ENCODE results near the gene ATRAID.

The ATRAID gene

DNA sequence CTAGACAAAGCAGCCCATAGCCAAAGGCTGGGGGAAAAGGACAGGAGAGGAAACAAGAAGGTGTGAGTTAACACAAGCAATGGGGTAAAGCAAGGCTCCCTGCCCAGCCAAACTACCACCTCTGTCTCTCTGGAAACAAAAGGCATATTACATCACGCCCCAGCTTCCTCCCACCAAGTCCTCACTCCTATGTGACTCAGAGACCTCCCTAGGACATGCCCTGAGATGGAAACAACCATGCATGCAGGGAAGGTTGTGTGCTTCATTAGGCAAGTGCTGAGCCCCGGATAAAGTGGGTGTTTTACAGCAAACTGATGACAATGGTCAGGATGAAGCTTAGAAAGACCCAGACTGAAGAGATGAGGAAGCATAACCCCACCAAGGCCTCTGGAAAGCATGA lies 9.0 kb upstream of the ATRAID start:
- H3K4me1 ChIP-seq (ENCODE audit: low read length), result peaks cover 15% of the 10 kb centered on the region
- peaks cover 2% of the 10 kb centered on the region; the same call in 1 of the 2 replicates for H3F3A ChIP-seq (ENCODE audit: insufficient read depth, low read length)
- no peak overlapping the region for H3K4me2 ChIP-seq (ENCODE audit: low read depth, low read length)
- H3K9ac ChIP-seq (ENCODE audit: low read length), result no peak overlapping the region
- H3K9me2 ChIP-seq (replicated peaks; ENCODE audit: insufficient read depth, low read length), result no peaks in the 10 kb centered on the region
- H3K4me3 ChIP-seq (ENCODE audit: low read length), result no peak overlapping the region
- no peaks in the 10 kb centered on the region for H3K79me2 ChIP-seq (ENCODE audit: low read length)
- H3K36me3 ChIP-seq (replicated peaks; ENCODE audit: insufficient read depth, low read length), result no peaks in the 10 kb centered on the region; the same call in 1 of the 2 replicates
- no peaks in the 10 kb centered on the region for H3K27me3 ChIP-seq (replicated peaks; ENCODE audit: insufficient read depth, low read length)
- no peaks in the 10 kb centered on the region for H4K20me1 ChIP-seq (ENCODE audit: insufficient read depth, low read length)
- H3K27ac ChIP-seq (ENCODE audit: low read length), result no peak overlapping the region
- H2AFZ ChIP-seq (ENCODE audit: low read length), result no peak overlapping the region
- no peak for DNase-seq
- H3K9me3 ChIP-seq (replicated peaks; ENCODE audit: insufficient read depth, low read length), result no peaks in the 10 kb centered on the region
- TF ChIP-seq CTCF (IDR thresholded peaks at IDR 0.05; ENCODE audit: low read length) (no peak), EZH2 (optimal IDR thresholded peaks at IDR 0.05; ENCODE audit: low read depth, low read length) (no peak), EZH2phosphoT487 (IDR thresholded peaks at IDR 0.05; ENCODE audit: low read length) (no peak)

DNA sequence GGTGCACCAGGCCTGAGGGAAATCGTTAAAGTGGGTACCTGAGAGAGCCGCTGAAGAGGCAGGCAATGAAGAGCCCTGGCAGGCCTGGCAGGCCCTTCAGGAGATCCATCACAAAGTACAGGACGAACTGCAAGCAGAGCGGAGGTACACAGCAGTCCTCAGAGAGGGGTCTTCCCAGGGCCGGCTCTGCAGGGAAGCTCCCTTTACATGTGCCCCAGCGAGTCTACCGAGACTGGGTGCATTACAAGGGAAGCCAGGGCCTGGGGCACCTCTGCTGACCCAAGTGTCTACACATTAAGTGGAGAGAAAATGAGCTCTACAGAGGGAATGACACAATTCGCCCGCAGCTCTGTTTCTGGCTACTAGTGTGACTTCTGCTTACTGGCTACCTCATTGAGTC lies 8.1 kb upstream of the ATRAID start:
- no peak overlapping the region for H3K9ac ChIP-seq (ENCODE audit: low read length)
- no peaks in the 10 kb centered on the region for H3F3A ChIP-seq (ENCODE audit: insufficient read depth, low read length)
- H4K20me1 ChIP-seq (ENCODE audit: insufficient read depth, low read length), result no peaks in the 10 kb centered on the region
- 0 out of 2 replicates have a peak, but pooled peaks cover 3% of the 10 kb centered on the region for H3K79me2 ChIP-seq (ENCODE audit: low read length)
- DNase-seq, result no peak
- TF ChIP-seq EZH2phosphoT487 (IDR thresholded peaks at IDR 0.05; ENCODE audit: low read length), result no peak
- TF ChIP-seq EZH2 (optimal IDR thresholded peaks at IDR 0.05; ENCODE audit: low read depth, low read length), result no peak
- TF ChIP-seq CTCF (IDR thresholded peaks at IDR 0.05; ENCODE audit: low read length), result no peak
- no peak overlapping the region for H3K4me2 ChIP-seq (ENCODE audit: low read depth, low read length)
- H3K36me3 ChIP-seq (replicated peaks; ENCODE audit: insufficient read depth, low read length), result no peaks in the 10 kb centered on the region; the same call in 1 of the 2 replicates
- H3K27ac ChIP-seq (ENCODE audit: low read length), result no peak overlapping the region
- H3K9me2 ChIP-seq (replicated peaks; ENCODE audit: insufficient read depth, low read length), result no peaks in the 10 kb centered on the region
- H3K4me3 ChIP-seq (ENCODE audit: low read length), result no peak overlapping the region
- H2AFZ ChIP-seq (ENCODE audit: low read length), result no peak overlapping the region
- H3K9me3 ChIP-seq (replicated peaks; ENCODE audit: insufficient read depth, low read length), result no peaks in the 10 kb centered on the region
- H3K27me3 ChIP-seq (replicated peaks; ENCODE audit: insufficient read depth, low read length), result no peaks in the 10 kb centered on the region
- H3K4me1 ChIP-seq (ENCODE audit: low read length), result peaks cover 12% of the 10 kb centered on the region

GRCh38 chr2:27204566-27204965 lies 7.3 kb upstream of the ATRAID start:
- Histone ChIP-seq H3K4me3 (ENCODE audit: low read length) (no peak overlapping the region), H3K79me2 (ENCODE audit: low read length) (0 out of 2 replicates have a peak, but pooled peaks cover 6% of the 10 kb centered on the region), H3K4me2 (ENCODE audit: low read depth, low read length) (no peak overlapping the region), H3K9me3 (replicated peaks; ENCODE audit: insufficient read depth, low read length) (no peaks in the 10 kb centered on the region), H3F3A (ENCODE audit: insufficient read depth, low read length) (no peaks in the 10 kb centered on the region), H3K27ac (ENCODE audit: low read length) (no peak overlapping the region), H3K4me1 (ENCODE audit: low read length) (peaks cover 12% of the 10 kb centered on the region), H3K27me3 (replicated peaks; ENCODE audit: insufficient read depth, low read length) (no peaks in the 10 kb centered on the region), H3K36me3 (replicated peaks; ENCODE audit: insufficient read depth, low read length) (no peaks in the 10 kb centered on the region; the same call in 1 of the 2 replicates), H3K9ac (ENCODE audit: low read length) (no peak overlapping the region), H4K20me1 (ENCODE audit: insufficient read depth, low read length) (no peaks in the 10 kb centered on the region), H2AFZ (ENCODE audit: low read length) (no peak overlapping the region), H3K9me2 (replicated peaks; ENCODE audit: insufficient read depth, low read length) (no peaks in the 10 kb centered on the region)
- no peak for DNase-seq
- TF ChIP-seq EZH2phosphoT487 (IDR thresholded peaks at IDR 0.05; ENCODE audit: low read length), result no peak
- TF ChIP-seq EZH2 (optimal IDR thresholded peaks at IDR 0.05; ENCODE audit: low read depth, low read length), result no peak
- TF ChIP-seq CTCF (IDR thresholded peaks at IDR 0.05; ENCODE audit: low read length), result no peak
